Measurements from ENCODE around the gene CLDN5.

Gene CLDN5

GRCh38 chr22:19504900-19505734 lies 19.1 kb downstream of the CLDN5 start:
- no peak for DNase-seq (ENCODE audit: low spot score)

GRCh38 chr22:19503869-19504268 lies 20.3 kb downstream of the CLDN5 start:
- no peak for DNase-seq (ENCODE audit: low spot score)

GRCh38 chr22:19503367-19503766 lies 20.8 kb downstream of the CLDN5 start:
- DNase-seq (ENCODE audit: low spot score): no peak

GRCh38 chr22:19501897-19502447 lies 22.2 kb downstream of the CLDN5 start:
- no peak for DNase-seq (ENCODE audit: low spot score)

DNA sequence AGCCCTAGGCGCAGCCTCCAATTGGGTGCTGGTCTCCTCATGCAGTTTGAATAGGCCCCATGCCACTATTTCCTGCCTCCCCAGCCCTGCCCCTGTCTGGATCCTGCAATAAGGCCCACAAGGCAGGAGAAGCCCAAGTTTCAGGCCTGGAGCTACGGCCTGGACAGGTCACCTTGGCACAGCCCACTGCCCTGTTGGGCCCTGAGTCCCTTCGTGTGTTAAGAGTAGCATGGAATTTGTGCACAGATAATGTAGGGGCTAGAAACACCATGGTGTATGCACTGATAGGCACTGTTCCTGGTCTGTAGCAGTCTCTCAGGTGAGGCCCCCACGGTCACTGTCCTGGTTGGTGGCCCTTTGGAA lies 24.3 kb downstream of the CLDN5 start:
- no peak for DNase-seq (ENCODE audit: low spot score)

DNA sequence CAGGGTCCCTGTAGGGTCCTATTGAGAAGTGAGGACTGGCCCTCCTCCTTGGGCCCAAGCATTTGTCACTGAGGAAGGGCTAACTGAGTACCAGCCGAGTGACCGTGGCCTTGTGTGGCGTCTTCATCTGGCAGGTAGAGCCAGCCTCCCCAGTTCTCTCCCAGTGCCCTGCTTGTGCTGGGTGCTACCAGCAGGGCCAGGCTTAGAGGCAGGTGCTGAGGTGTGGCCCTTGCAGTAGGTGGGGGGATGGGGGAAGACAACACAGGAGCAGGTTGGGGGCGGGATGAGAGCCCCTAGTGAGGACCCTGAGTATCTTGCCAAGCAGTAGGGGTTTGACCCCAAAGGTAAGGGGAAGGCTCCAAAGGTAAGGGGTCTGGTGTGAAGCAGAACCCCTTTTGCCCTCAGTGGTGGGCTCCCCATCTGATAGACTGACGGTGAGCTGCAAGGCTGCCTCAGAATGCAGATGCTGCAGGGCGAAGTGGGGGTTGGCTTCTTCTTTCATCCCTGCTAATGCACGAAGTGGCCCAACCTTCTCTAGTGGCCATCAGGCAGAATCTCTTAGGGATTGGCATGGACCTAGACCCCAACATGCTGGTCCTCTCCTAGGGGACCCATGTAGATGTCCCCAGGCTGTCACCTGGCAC lies 24.9 kb downstream of the CLDN5 start:
- no peak for DNase-seq (ENCODE audit: low spot score)

GRCh38 chr22:19498866-19499190 lies 25.4 kb downstream of the CLDN5 start:
- DNase-seq (ENCODE audit: low spot score): no peak

GRCh38 chr22:19498154-19498865 lies 25.9 kb downstream of the CLDN5 start:
- DNase-seq (ENCODE audit: low spot score): no peak

- DNase-seq (ENCODE audit: low spot score): peak; percentile 71
Observed at GRCh38 chr22:19497245-19497644, 27.0 kb downstream of the CLDN5 start.

GRCh38 chr22:19496324-19496630 lies 27.9 kb downstream of the CLDN5 start:
- DNase-seq (ENCODE audit: low spot score): no peak

DNA sequence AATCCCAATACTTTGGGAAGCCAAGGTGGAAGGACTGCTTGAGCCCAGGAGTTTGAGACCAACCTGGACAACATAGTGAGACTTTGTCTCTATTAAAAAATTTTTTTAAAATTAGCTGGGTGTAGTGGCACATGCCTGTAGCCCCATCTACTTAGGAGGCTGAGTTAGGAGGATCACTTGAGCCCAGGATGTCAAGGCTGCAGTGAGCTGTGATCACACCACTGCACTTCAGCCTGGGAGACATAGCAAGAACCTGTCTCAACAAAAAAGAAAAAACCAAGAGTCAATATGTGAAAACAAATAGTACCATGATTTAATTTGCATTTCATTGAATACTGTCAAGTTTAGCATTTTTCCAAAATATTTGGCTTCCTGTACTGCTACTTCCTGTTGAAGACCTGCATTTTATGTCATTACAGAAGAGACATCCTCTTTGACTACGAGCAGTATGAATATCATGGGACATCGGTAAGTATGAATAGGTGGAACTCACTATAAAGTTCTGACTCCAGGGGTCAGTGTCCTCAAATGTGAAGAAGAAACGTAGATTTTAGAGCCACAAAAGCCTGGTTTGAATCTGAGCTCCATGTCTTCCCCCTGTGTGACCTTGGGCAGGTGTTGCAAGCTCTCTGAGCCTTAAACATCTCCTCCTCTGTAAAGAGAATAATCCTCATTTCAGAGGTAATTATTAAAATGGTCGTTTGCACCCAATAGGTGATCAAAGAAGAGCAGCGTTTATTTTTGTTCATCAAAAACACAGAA lies 28.5 kb downstream of the CLDN5 start:
- DNase-seq (ENCODE audit: low spot score): no peak

- no peak for DNase-seq (ENCODE audit: low spot score)
Observed at GRCh38 chr22:19494676-19495173, 29.5 kb downstream of the CLDN5 start.

DNA sequence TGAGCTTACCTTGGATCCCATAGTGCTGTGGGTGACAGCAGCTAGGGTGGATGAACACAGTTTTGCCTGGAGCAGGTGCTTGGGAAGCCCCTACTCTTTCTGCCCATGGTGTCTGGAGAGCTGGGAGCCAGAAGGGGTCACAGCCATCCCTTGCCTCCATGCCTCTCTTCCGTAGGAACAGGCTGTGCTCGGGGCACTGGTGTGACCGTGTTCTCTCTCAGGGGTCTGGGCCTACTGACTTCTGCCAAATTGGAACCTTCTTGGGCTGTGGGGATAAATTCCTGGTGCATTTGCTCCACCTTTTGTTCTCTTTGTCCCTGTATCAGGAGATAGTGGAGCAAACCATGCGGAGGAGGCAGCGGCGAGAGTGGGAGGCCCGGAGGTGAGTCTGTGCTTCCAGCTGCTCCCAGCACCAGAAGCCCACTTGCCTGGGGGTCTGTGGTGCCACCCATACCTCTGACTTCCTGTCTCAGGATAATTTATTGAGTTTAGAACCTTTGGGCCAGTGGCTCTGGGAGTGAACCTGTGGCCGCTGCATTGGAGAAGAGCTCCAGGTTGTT lies 30.1 kb downstream of the CLDN5 start:
- DNase-seq (ENCODE audit: low spot score): no peak

DNA sequence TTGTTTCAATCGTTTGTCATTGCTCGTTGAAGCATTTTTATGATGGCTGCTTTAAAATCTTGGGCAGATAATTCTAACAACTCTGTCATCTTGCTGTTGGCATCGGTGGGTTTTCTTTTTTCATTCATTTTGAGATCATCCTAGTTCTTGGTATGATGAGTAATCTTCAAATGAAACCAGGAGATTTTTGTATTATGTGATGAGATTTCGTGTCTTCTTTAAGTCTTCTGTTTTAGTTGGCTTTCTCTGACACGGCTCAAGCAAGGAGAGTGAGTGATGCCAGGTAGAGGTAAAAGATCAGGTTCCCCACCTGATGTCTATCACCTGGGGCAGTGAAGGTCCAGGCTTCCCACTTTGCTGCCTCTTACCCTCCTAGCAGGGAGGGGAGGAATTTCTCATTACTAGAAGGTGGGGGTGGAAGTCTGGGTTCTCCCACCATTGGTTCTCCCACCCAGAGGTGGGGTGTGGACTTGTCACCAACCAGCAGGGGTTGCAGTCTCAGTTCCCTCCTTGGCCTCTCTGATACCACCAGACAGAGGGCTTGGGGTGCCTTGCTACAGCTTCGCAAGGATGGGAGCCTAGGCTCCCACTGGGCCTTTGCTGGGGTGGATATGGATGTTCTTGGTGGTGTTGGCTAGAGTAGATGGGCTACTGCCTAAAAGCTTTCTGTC lies 31.6 kb downstream of the CLDN5 start:
- no peak for DNase-seq (ENCODE audit: low spot score)

DNA sequence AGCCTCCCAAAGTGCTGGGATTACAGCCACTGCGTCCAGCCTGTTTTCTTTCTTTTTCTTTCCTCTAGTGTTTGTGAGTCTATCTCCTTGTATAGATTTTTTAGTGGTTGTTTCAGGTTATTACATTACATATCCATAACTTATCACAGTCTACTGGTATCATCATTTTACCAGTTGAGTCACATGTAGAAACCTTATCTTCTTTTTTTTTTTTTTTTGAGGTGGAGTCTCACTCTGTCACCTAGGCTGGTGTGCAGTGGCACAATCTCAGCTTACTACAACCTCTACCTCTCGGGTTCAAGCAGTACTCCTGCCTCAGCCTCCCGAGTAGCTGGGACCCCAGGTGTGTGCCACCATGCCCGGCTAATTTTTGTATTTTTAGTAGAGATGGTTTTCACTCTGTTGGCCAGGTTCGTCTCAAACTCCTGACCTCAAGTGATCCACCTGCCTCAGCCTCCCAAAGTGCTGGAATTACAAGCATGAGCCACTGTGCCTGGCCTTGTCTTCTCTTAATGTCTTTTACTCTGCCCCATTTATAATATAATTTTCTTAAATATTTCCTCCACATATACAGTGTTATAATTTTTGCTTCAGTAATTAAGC lies 33.5 kb downstream of the CLDN5 start:
- DNase-seq (ENCODE audit: low spot score): no peak

- DNase-seq (ENCODE audit: low spot score): peak; percentile 38
Observed at GRCh38 chr22:19488884-19489843, 35.0 kb downstream of the CLDN5 start.

DNA sequence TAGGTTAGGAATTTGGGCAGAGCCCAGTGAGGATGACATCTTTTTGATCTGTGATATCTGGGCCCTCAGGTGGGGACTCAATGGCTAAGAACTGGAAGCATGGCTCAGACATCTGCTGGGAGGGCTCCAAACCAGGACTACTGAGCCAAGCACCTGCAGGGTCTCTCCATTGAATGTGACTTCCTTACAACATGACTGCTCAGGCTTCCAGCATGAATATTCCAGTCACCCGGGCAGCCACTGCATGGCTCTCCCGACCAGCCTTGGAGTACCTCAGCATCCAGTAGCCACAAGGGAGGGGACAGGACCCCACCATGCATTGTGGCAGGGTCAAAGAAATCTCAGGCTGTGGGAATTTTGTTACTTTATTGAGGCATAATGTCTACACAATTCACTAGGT lies 35.9 kb downstream of the CLDN5 start:
- no peak for DNase-seq (ENCODE audit: low spot score)

- DNase-seq (ENCODE audit: low spot score): no peak
Observed at GRCh38 chr22:19483481-19484244, 40.5 kb downstream of the CLDN5 start.

GRCh38 chr22:19482297-19482696 lies 41.9 kb downstream of the CLDN5 start:
- no peak for DNase-seq (ENCODE audit: low spot score)

All from RKO (cell line).